ENCODE results near the gene CACTIN.

GRCh38 chr19:3603121-3603811 lies 23.3 kb downstream of the CACTIN start:
- TF ChIP-seq CTCF (IDR thresholded peaks at IDR 0.05; ENCODE audit: low read length) = no peak
- TF ChIP-seq EZH2 (IDR thresholded peaks at IDR 0.05; ENCODE audit: borderline replicate concordance, low read length) = no peak

Measured in OCI-LY1 (cell line).